Measurements from ENCODE around the gene C11orf68.

DNA sequence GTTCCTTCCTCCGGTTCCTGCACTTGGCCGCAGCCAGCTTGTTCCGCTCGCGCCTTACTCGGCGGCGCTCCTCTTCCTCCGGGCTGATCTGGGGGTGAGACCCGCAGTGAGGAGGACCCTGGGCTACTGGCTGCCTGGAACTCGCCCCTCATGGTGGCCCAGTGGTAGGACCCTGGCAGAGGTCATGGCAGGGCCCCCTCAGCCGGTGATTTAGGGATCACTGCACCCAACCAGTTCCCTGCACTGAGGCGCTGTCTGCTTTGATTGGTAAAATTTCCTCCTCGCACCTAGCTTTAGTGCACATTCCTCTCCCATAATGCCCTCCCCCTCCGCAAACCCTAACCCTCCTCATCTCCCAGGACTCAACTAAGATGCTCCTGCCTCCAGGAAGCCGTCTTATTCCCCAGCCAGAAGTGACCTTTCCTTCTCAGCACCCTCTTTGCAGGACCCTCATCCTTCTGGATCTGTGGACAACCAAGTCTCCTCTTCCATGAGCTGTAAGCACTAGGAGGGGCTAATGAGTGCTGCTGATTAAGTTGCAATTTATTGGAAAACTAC lies 24.7 kb downstream of the C11orf68 start:
- TF ChIP-seq, protein P1, sequence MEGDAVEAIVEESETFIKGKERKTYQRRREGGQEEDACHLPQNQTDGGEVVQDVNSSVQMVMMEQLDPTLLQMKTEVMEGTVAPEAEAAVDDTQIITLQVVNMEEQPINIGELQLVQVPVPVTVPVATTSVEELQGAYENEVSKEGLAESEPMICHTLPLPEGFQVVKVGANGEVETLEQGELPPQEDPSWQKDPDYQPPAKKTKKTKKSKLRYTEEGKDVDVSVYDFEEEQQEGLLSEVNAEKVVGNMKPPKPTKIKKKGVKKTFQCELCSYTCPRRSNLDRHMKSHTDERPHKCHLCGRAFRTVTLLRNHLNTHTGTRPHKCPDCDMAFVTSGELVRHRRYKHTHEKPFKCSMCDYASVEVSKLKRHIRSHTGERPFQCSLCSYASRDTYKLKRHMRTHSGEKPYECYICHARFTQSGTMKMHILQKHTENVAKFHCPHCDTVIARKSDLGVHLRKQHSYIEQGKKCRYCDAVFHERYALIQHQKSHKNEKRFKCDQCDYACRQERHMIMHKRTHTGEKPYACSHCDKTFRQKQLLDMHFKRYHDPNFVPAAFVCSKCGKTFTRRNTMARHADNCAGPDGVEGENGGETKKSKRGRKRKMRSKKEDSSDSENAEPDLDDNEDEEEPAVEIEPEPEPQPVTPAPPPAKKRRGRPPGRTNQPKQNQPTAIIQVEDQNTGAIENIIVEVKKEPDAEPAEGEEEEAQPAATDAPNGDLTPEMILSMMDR (IDR thresholded peaks at IDR 0.05) = no peak
- TF ChIP-seq GABPB1 (CRISPR knock-in tag; IDR thresholded peaks at IDR 0.05) (no peak), ELF4 (CRISPR knock-in tag; IDR thresholded peaks at IDR 0.05; ENCODE audit: low read depth) (no peak), KAT7 (CRISPR knock-in tag; IDR thresholded peaks at IDR 0.05; ENCODE audit: borderline replicate concordance) (no peak), SMAD4 (CRISPR knock-in tag; IDR thresholded peaks at IDR 0.05) (no peak)
- TF ChIP-seq, protein P2, sequence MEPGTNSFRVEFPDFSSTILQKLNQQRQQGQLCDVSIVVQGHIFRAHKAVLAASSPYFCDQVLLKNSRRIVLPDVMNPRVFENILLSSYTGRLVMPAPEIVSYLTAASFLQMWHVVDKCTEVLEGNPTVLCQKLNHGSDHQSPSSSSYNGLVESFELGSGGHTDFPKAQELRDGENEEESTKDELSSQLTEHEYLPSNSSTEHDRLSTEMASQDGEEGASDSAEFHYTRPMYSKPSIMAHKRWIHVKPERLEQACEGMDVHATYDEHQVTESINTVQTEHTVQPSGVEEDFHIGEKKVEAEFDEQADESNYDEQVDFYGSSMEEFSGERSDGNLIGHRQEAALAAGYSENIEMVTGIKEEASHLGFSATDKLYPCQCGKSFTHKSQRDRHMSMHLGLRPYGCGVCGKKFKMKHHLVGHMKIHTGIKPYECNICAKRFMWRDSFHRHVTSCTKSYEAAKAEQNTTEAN (CRISPR knock-in tag; IDR thresholded peaks at IDR 0.05) = no peak
- TF ChIP-seq, protein P3, sequence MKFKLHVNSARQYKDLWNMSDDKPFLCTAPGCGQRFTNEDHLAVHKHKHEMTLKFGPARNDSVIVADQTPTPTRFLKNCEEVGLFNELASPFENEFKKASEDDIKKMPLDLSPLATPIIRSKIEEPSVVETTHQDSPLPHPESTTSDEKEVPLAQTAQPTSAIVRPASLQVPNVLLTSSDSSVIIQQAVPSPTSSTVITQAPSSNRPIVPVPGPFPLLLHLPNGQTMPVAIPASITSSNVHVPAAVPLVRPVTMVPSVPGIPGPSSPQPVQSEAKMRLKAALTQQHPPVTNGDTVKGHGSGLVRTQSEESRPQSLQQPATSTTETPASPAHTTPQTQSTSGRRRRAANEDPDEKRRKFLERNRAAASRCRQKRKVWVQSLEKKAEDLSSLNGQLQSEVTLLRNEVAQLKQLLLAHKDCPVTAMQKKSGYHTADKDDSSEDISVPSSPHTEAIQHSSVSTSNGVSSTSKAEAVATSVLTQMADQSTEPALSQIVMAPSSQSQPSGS (CRISPR knock-in tag; IDR thresholded peaks at IDR 0.05; ENCODE audit: borderline replicate concordance, low read depth) = no peak
